ENCODE results near the gene SCAMP5. TPM values are rescaled to one million over a fixed set of nuclear protein-coding genes. Genes with fewer than 3 reads are reported as not detected.

The SCAMP5 gene
- total and polyA plus RNA-seq, 2 of the 13 experiments (the other 11 are each of a cell fraction or from before 2014, with no cell fraction given), result 34.3 to 49.0 TPM

DNA sequence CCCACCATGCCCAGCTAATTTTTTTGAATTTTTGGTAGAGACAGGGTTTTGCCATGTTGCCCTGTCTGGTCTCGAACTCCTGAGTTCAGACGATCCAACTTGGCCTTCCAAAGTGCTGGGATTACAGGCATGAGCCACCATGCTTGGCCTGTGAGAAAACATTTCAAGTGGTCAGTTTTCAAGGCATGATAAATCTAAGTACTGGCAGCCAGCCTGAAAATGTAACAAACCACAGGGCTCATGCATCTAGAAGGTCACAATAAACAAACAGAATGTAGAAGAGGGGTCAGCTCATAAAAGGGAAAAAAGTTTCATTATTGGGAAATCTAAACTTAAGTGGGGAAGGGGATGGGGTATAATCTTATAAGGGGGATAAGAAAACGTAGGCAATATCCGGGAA, 68.0 kb downstream of the SCAMP5 start:
- H3K4me1 ChIP-seq (ENCODE audit: insufficient read depth, low read length), result peaks cover 75% of the 10 kb centered on the region
- intact Hi-C loops (cut with micrococcal nuclease; ENCODE audit: unreplicated experiment) (no loop called here), in situ Hi-C loops (cut with HindIII; ENCODE audit: extremely low pct_ligation_motif_present, low pct_unique_long_range_greater_than_20kb) (no loop called here)
- 76% methylated on average over 4 of the region's 4 CpGs for WGBS (ENCODE audit: low lambda C conversion rate)
- H3K4me2 ChIP-seq (ENCODE audit: low read depth, low read length), result no peak overlapping the region
- no peak for DNase-seq (ENCODE audit: low spot score)
- no peak for ATAC-seq
- no peak overlapping the region for H3K4me3 ChIP-seq (replicated peaks in 1 of 3; ENCODE audit: insufficient read depth in 1 of 3, low read depth in 2 of 3, low read length in 3 of 3)
- H3K36me3 ChIP-seq (replicated peaks in 1 of 2; ENCODE audit: control insufficient read depth in 1 of 2, insufficient read depth in 2 of 2, low read length in 2 of 2), result no peaks in the 10 kb centered on the region
- no peak overlapping the region for H3K27ac ChIP-seq (ENCODE audit: extremely low read length, insufficient read depth, low read length)
- H3K9ac ChIP-seq (ENCODE audit: insufficient read depth, low read depth, low read length), result no peak overlapping the region
- no peaks in the 10 kb centered on the region for H3K27me3 ChIP-seq (ENCODE audit: control insufficient read depth in 1 of 2, insufficient read depth in 2 of 2, low read length in 2 of 2)
- ChIA-PET CTCF (ENCODE audit: low intra/inter-chr PET ratio, low total read pairs) (no interaction called here), POLR2A (no interaction called here)
- no peak overlapping the region for H2AFZ ChIP-seq (ENCODE audit: low read length)
- no peaks in the 10 kb centered on the region for H3K79me2 ChIP-seq (ENCODE audit: insufficient read depth, low read length)
- no peaks in the 10 kb centered on the region for H3K9me3 ChIP-seq (ENCODE audit: low read length)
- H4K20me1 ChIP-seq (ENCODE audit: insufficient read depth, low read length), result no peaks in the 10 kb centered on the region
- FAIRE-seq, result no peak
- no TSS peak for BruUV-seq (replicated peaks)
- TF ChIP-seq CREBL2 (CRISPR knock-in tag; IDR thresholded peaks at IDR 0.05; ENCODE audit: borderline replicate concordance) (no peak), HNRNPUL1 (IDR thresholded peaks at IDR 0.05; ENCODE audit: low read depth, low read length) (no peak), DPF2 (CRISPR knock-in tag; IDR thresholded peaks at IDR 0.05; ENCODE audit: borderline replicate concordance, low read depth) (no peak), PTBP1 (IDR thresholded peaks at IDR 0.05; ENCODE audit: low read depth, low read length, poor library complexity, severe bottlenecking) (no peak), PPARG (CRISPR knock-in tag; conservative IDR thresholded peaks at IDR 0.05) (no peak), MLLT10 (CRISPR knock-in tag; IDR thresholded peaks at IDR 0.05) (no peak), ZNF879 (CRISPR knock-in tag; IDR thresholded peaks at IDR 0.05) (no peak), PCBP1 (IDR thresholded peaks at IDR 0.05; ENCODE audit: borderline replicate concordance, low read depth, low read length) (no peak), TFDP1 (CRISPR knock-in tag; IDR thresholded peaks at IDR 0.05; ENCODE audit: borderline replicate concordance) (no peak), FOXA1 (IDR thresholded peaks at IDR 0.05) (no peak), FOXA1 (CRISPR knock-in tag; IDR thresholded peaks at IDR 0.05) (no peak), JUN (CRISPR knock-in tag; IDR thresholded peaks at IDR 0.05) (no peak), KLF9 (CRISPR knock-in tag; IDR thresholded peaks at IDR 0.05; ENCODE audit: low read depth) (no peak), NR2F6 (IDR thresholded peaks at IDR 0.05) (no peak), NR2F6 (CRISPR knock-in tag; IDR thresholded peaks at IDR 0.05) (no peak), MED1 (CRISPR knock-in tag; IDR thresholded peaks at IDR 0.05) (no peak), YEATS4 (CRISPR knock-in tag; IDR thresholded peaks at IDR 0.05; ENCODE audit: borderline replicate concordance) (no peak), ZNF660 (CRISPR knock-in tag; IDR thresholded peaks at IDR 0.05; ENCODE audit: borderline replicate concordance, low read depth) (no peak)
- TF ChIP-seq, protein P1, sequence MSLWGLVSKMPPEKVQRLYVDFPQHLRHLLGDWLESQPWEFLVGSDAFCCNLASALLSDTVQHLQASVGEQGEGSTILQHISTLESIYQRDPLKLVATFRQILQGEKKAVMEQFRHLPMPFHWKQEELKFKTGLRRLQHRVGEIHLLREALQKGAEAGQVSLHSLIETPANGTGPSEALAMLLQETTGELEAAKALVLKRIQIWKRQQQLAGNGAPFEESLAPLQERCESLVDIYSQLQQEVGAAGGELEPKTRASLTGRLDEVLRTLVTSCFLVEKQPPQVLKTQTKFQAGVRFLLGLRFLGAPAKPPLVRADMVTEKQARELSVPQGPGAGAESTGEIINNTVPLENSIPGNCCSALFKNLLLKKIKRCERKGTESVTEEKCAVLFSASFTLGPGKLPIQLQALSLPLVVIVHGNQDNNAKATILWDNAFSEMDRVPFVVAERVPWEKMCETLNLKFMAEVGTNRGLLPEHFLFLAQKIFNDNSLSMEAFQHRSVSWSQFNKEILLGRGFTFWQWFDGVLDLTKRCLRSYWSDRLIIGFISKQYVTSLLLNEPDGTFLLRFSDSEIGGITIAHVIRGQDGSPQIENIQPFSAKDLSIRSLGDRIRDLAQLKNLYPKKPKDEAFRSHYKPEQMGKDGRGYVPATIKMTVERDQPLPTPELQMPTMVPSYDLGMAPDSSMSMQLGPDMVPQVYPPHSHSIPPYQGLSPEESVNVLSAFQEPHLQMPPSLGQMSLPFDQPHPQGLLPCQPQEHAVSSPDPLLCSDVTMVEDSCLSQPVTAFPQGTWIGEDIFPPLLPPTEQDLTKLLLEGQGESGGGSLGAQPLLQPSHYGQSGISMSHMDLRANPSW (CRISPR knock-in tag; IDR thresholded peaks at IDR 0.05; ENCODE audit: borderline replicate concordance), result no peak
- TF ChIP-seq, protein P2, sequence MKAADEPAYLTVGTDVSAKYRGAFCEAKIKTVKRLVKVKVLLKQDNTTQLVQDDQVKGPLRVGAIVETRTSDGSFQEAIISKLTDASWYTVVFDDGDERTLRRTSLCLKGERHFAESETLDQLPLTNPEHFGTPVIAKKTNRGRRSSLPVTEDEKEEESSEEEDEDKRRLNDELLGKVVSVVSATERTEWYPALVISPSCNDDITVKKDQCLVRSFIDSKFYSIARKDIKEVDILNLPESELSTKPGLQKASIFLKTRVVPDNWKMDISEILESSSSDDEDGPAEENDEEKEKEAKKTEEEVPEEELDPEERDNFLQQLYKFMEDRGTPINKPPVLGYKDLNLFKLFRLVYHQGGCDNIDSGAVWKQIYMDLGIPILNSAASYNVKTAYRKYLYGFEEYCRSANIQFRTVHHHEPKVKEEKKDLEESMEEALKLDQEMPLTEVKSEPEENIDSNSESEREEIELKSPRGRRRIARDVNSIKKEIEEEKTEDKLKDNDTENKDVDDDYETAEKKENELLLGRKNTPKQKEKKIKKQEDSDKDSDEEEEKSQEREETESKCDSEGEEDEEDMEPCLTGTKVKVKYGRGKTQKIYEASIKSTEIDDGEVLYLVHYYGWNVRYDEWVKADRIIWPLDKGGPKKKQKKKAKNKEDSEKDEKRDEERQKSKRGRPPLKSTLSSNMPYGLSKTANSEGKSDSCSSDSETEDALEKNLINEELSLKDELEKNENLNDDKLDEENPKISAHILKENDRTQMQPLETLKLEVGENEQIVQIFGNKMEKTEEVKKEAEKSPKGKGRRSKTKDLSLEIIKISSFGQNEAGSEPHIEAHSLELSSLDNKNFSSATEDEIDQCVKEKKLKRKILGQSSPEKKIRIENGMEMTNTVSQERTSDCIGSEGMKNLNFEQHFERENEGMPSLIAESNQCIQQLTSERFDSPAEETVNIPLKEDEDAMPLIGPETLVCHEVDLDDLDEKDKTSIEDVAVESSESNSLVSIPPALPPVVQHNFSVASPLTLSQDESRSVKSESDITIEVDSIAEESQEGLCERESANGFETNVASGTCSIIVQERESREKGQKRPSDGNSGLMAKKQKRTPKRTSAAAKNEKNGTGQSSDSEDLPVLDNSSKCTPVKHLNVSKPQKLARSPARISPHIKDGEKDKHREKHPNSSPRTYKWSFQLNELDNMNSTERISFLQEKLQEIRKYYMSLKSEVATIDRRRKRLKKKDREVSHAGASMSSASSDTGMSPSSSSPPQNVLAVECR (CRISPR knock-in tag; IDR thresholded peaks at IDR 0.05; ENCODE audit: borderline replicate concordance), result no peak

Measured in HepG2 (cell line).